Thoracic aorta (tissue), 2 donors: ENCODE results near the gene MYO1D. TPM values are rescaled to one million over a fixed set of nuclear protein-coding genes. Genes with fewer than 3 reads are reported as not detected.

ENCODE experiments used
- ATAC-seq: fragments of 150-250 bp; one replicate; pipeline ENCODE4 v1.8.0; 2017; ENCODE audit warnings: low read depth; ENCODE audit not compliant: insufficient number of reproducible peaks, low FRiP score
- DNase-seq: peaks from one replicate; pipeline ENCODE4 v3.0.0-alpha.2; 2020; ENCODE audit warnings: low spot score
- H3K27ac ChIP-seq, 2 donors: fragments of 200-600 bp; sonication (generic); 1 replicate in 1 of 2; 2 replicates in 1 of 2; pipeline ENCODE4 v1.5.1; 2016; ENCODE audit warnings: mild to moderate bottlenecking in 2 of 2, moderate library complexity in 2 of 2
- H3K27me3 ChIP-seq: fragments of 200-600 bp; sonication (generic); replicated peaks from 2 replicates; pipeline ENCODE4 v1.6.0; 2016; ENCODE audit warnings: mild to moderate bottlenecking; ENCODE audit not compliant: insufficient read depth
- H3K36me3 ChIP-seq: fragments of 200-600 bp; sonication (generic); one replicate; pipeline ENCODE4 v1.5.1; 2016
- H3K4me1 ChIP-seq, 2 donors: fragments of 200-600 bp; sonication (generic); 1 replicate in 1 of 2; 2 replicates in 1 of 2; pipeline versions ENCODE4 v1.5.1 to v1.6.0; 2016; ENCODE audit warnings: low read depth in 2 of 2, mild to moderate bottlenecking in 1 of 2; ENCODE audit not compliant: control insufficient read depth in 1 of 2
- H3K4me3 ChIP-seq: fragments of 200-600 bp; sonication (generic); 2 replicates; pipeline ENCODE4 v1.5.1; 2016; ENCODE audit warnings: mild to moderate bottlenecking
- H3K9me3 ChIP-seq: fragments of 200-600 bp; sonication (generic); 2 replicates; pipeline ENCODE4 v1.5.1; 2016
- CTCF ChIP-seq: fragments of 200-600 bp; sonication (generic); IDR thresholded peaks from one replicate; pipeline ENCODE4 v1.5.1; 2019; ENCODE audit warnings: antibody characterized with exemption
- total RNA-seq, 2 donors: library from RNA; depleted of rRNA; stranded (reverse); fragments of >200 nt; gene quantifications; one replicate each; pipeline versions ENCODE4 v1.1.0 to v1.2.3, GENCODE V29; 2016

MYO1D gene
- total RNA-seq, 2 donors from 2014 or later, result 257 to 370 TPM

GRCh38 chr17:32732900-32733299 is 144.0 kb downstream of the MYO1D start:
- H3K27me3 ChIP-seq, result no peaks in the 10 kb centered on the region
- H3K4me3 ChIP-seq, result no peak overlapping the region
- peaks cover 3% of the 10 kb centered on the region for H3K36me3 ChIP-seq
- no peaks in the 10 kb centered on the region for H3K4me1 ChIP-seq
- no peak for TF ChIP-seq CTCF
- no peak for DNase-seq
- no peak for ATAC-seq
- H3K9me3 ChIP-seq, result no peaks in the 10 kb centered on the region
- H3K27ac ChIP-seq, result no peak overlapping the region

- DNase-seq, result no peak
- peaks cover 3% of the 10 kb centered on the region for H3K36me3 ChIP-seq
- no peaks in the 10 kb centered on the region for H3K27me3 ChIP-seq
- no peak for TF ChIP-seq CTCF
- no peaks in the 10 kb centered on the region for H3K4me1 ChIP-seq
- no peak for ATAC-seq
- no peak overlapping the region for H3K27ac ChIP-seq
- no peak overlapping the region for H3K4me3 ChIP-seq
- H3K9me3 ChIP-seq, result no peaks in the 10 kb centered on the region
Observed at GRCh38 chr17:32732296-32732642, 144.7 kb downstream of the MYO1D start.

- H3K36me3 ChIP-seq, result peaks cover under 1% of the 10 kb centered on the region
- no peaks in the 10 kb centered on the region for H3K9me3 ChIP-seq
- H3K4me3 ChIP-seq, result no peak overlapping the region
- TF ChIP-seq CTCF, result no peak
- no peak for ATAC-seq
- H3K27ac ChIP-seq, result no peak overlapping the region
- no peaks in the 10 kb centered on the region for H3K4me1 ChIP-seq
- no peaks in the 10 kb centered on the region for H3K27me3 ChIP-seq
- no peak for DNase-seq
Observed at GRCh38 chr17:32731556-32732295, 145.2 kb downstream of the MYO1D start.

- Histone ChIP-seq H3K4me1 (no peaks in the 10 kb centered on the region), H3K9me3 (peaks cover 3% of the 10 kb centered on the region), H3K27ac (no peak overlapping the region), H3K27me3 (no peaks in the 10 kb centered on the region), H3K4me3 (no peak overlapping the region), H3K36me3 (peaks cover 7% of the 10 kb centered on the region)
- no peak for DNase-seq
- ATAC-seq, result no peak
- no peak for TF ChIP-seq CTCF
Observed at GRCh38 chr17:32727681-32728080, 149.2 kb downstream of the MYO1D start.

GRCh38 chr17:32725697-32726096 is 151.2 kb downstream of the MYO1D start:
- no peak for TF ChIP-seq CTCF
- H3K9me3 ChIP-seq, result peaks cover 3% of the 10 kb centered on the region
- H3K27me3 ChIP-seq, result no peaks in the 10 kb centered on the region
- H3K4me3 ChIP-seq, result no peak overlapping the region
- H3K4me1 ChIP-seq, result no peaks in the 10 kb centered on the region
- no peak overlapping the region for H3K27ac ChIP-seq
- H3K36me3 ChIP-seq, result peaks cover 12% of the 10 kb centered on the region
- no peak for DNase-seq
- ATAC-seq, result no peak
